SU-DHL-6 (cell line): ENCODE results near the gene DCUN1D2.
A peak's percentile ranks its signal among the peaks of the same experiment; 100 is the strongest.

Source experiments
- H2AFZ ChIP-seq: fragments of 200-600 bp; sonication (generic); 2 replicates; pipeline ENCODE4 v1.6.1; 2014; ENCODE audit warnings: low read depth, mild to moderate bottlenecking, moderate library complexity, mixed read lengths, antibody characterized with exemption, low read length; ENCODE audit not compliant: severe bottlenecking
- H3F3A ChIP-seq: fragments of 200-600 bp; shearing (Covaris generic); 2 replicates; pipeline ENCODE4 v1.6.0; 2016; ENCODE audit warnings: antibody characterized with exemption, mild to moderate bottlenecking; ENCODE audit not compliant: insufficient read depth
- H3K27ac ChIP-seq: fragments of 200-600 bp; sonication (generic); 2 replicates; pipeline ENCODE4 v1.5.1; 2016; ENCODE audit warnings: low read depth, mild to moderate bottlenecking, low read length, moderate library complexity, mixed read lengths
- H3K27me3 ChIP-seq: fragments of 200-600 bp; sonication (generic), shearing (Covaris generic); 2 replicates; pipeline ENCODE4 v1.6.0; 2014; ENCODE audit warnings: mild to moderate bottlenecking, low read length
- H3K36me3 ChIP-seq: fragments of 200-600 bp; sonication (generic); 2 replicates; pipeline ENCODE4 v1.6.1; 2014; ENCODE audit warnings: mild to moderate bottlenecking, low read length, mixed read lengths
- H3K4me2 ChIP-seq: fragments of 300-600, 200-600 bp; shearing (Covaris generic), sonication (generic); 2 replicates; pipeline ENCODE4 v1.6.0; 2014; ENCODE audit warnings: low read length, low read depth, mild to moderate bottlenecking; ENCODE audit not compliant: poor library complexity, severe bottlenecking
- H3K4me3 ChIP-seq: fragments of 200-600 bp; sonication (generic); 2 replicates; pipeline ENCODE4 v1.5.1; 2014; ENCODE audit warnings: antibody characterized with exemption, low read length, mild to moderate bottlenecking, mixed read lengths; ENCODE audit not compliant: insufficient read depth, poor library complexity, severe bottlenecking
- H3K79me2 ChIP-seq: fragments of 200-600 bp; sonication (generic); 2 replicates; pipeline ENCODE4 v1.6.1; 2014; ENCODE audit warnings: mild to moderate bottlenecking, low read length, moderate library complexity; ENCODE audit not compliant: insufficient read depth
- H3K9ac ChIP-seq: fragments of 200-600 bp; sonication (generic); 2 replicates; pipeline ENCODE4 v1.7.0; 2014; ENCODE audit warnings: mild to moderate bottlenecking, low read length
- H3K9me2 ChIP-seq: fragments of 200-600 bp; sonication (generic); replicated peaks from 2 replicates; pipeline ENCODE4 v1.6.1; 2014; ENCODE audit warnings: low read length; ENCODE audit not compliant: insufficient read depth
- H3K9me3 ChIP-seq: fragments of 200-600 bp; sonication (generic); 2 replicates; pipeline ENCODE4 v1.6.1; 2014; ENCODE audit warnings: low read length, mixed read lengths; ENCODE audit not compliant: insufficient read depth
- H4K20me1 ChIP-seq: fragments of 200-600 bp; sonication (generic); 2 replicates; pipeline ENCODE4 v1.6.1; 2014; ENCODE audit warnings: low read depth, mild to moderate bottlenecking, antibody characterized with exemption, low read length, moderate library complexity, mixed read lengths
- EZH2phosphoT487 ChIP-seq: fragments of 200-600 bp; sonication (generic), shearing (Covaris generic); conservative IDR thresholded peaks from 2 replicates; pipeline ENCODE4 v1.6.1; 2018; ENCODE audit warnings: mild to moderate bottlenecking, antibody characterized with exemption, low read length, moderate library complexity, mixed read lengths
- TF ChIP-seq, protein P1 (sequence below): fragments of 200-600 bp; sonication (generic); IDR thresholded peaks from one replicate; pipeline ENCODE4 v1.5.1; 2017; ENCODE audit warnings: antibody characterized with exemption, mild to moderate bottlenecking, low read length, moderate library complexity; ENCODE audit not compliant: insufficient read depth, poor library complexity, severe bottlenecking

DCUN1D2 gene

DNA sequence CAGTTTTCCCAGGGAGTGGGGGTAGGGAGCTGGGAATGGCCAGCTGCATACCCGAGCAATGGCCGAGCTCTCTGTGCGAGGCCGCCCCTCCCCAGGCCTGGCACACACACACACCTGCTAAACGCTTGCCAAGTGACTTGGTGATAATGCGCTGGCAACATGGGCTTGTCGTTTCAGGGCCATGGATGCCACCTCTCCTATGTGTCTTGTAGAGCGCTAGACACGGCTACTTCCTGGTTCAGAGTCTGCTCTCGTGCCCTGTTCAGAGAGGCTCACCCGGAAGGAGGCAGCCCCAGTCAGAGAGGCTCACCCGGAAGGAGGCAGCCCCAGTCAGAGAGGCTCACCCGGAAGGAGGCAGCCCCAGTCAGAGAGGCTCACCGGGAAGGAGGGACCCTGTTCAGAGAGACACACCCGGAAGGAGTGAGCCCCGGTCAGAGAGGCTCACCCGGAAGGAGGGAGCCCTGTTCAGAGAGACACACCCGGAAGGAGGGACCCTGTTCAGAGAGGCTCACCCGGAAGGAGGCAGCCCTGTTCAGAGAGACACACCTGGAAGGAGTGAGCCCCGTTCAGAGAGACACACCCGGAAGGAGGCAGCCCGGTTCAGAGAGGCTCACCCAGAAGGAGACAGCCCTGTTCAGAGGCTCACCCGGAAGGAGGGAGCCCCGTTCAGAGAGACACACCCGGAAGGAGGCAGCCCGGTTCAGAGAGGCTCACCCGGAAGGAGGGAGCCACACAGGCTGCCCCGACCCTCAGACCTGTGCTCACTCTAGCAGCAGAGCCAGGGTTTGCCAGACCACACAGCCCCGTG is 41.4 kb downstream of the DCUN1D2 start:
- Histone ChIP-seq H3K9me3 (no peaks in the 10 kb centered on the region), H3K9ac (peak overlapping the region; percentile 90), H3K4me3 (peak overlapping the region; percentile 79), H3K4me2 (peak overlapping the region; percentile 91), H4K20me1 (no peaks in the 10 kb centered on the region), H3F3A (peaks cover 19% of the 10 kb centered on the region), H3K36me3 (0 out of 2 replicates have a peak, but pooled peaks cover 3% of the 10 kb centered on the region), H2AFZ (no peak overlapping the region), H3K27ac (peak overlapping the region; percentile 93), H3K27me3 (no peaks in the 10 kb centered on the region), H3K79me2 (peaks cover 8% of the 10 kb centered on the region; the same call in 1 of the 2 replicates), H3K9me2 (no peaks in the 10 kb centered on the region)
- no peak for TF ChIP-seq EZH2phosphoT487
- TF ChIP-seq, protein P1, sequence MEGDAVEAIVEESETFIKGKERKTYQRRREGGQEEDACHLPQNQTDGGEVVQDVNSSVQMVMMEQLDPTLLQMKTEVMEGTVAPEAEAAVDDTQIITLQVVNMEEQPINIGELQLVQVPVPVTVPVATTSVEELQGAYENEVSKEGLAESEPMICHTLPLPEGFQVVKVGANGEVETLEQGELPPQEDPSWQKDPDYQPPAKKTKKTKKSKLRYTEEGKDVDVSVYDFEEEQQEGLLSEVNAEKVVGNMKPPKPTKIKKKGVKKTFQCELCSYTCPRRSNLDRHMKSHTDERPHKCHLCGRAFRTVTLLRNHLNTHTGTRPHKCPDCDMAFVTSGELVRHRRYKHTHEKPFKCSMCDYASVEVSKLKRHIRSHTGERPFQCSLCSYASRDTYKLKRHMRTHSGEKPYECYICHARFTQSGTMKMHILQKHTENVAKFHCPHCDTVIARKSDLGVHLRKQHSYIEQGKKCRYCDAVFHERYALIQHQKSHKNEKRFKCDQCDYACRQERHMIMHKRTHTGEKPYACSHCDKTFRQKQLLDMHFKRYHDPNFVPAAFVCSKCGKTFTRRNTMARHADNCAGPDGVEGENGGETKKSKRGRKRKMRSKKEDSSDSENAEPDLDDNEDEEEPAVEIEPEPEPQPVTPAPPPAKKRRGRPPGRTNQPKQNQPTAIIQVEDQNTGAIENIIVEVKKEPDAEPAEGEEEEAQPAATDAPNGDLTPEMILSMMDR: no peak

DNA sequence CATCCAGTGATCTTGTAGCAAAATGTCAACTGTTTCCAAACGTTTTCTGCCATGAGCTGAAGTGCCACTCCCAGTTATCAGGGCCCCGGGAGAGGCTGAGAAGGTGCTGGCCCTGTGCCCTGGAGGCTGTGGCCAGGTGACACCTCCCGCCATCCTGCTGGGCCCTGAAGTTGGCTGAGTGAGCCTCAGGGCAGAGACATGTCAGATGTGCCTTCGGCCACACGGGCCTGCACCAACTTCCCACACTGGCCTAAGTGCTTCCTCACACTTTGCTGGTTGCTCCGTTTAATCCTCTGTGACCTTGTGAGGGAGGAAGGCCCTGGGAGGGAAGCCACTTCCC is 42.0 kb downstream of the DCUN1D2 start:
- H3K4me2 ChIP-seq: peak overlapping the region; percentile 91
- H3K4me3 ChIP-seq: peak overlapping the region; percentile 79
- TF ChIP-seq EZH2phosphoT487: no peak
- TF ChIP-seq, protein P1: no peak
- no peaks in the 10 kb centered on the region for H4K20me1 ChIP-seq
- peaks cover 19% of the 10 kb centered on the region for H3F3A ChIP-seq
- H3K9me2 ChIP-seq: no peaks in the 10 kb centered on the region
- H3K9ac ChIP-seq: peak overlapping the region; percentile 90
- H2AFZ ChIP-seq: no peak overlapping the region
- peaks cover 8% of the 10 kb centered on the region; the same call in 1 of the 2 replicates for H3K79me2 ChIP-seq
- 0 out of 2 replicates have a peak, but pooled peaks cover 3% of the 10 kb centered on the region for H3K36me3 ChIP-seq
- no peaks in the 10 kb centered on the region for H3K27me3 ChIP-seq
- H3K27ac ChIP-seq: peak overlapping the region; percentile 93
- no peaks in the 10 kb centered on the region for H3K9me3 ChIP-seq

DNA sequence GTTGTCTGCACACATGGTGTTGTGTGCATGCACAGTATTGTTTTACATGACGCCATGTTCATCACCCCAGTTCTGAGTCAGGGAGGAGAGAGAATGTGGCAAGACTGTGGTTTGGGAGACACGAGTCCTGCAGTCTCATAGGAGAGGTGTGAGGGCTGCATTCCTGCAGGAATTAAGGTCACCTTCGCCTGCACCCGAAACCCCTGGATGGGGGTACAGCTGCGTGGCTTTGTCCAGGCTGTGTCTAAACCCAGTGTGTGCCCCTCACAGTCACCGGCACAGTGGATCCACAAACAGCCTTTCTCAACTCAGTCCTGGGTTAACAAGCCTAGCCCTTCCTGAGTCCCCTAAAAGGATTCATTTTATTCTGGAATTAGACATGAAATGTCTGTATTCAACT is 42.9 kb downstream of the DCUN1D2 start:
- Histone ChIP-seq H3K27ac (peak overlapping the region; percentile 93), H3K4me3 (peak overlapping the region; percentile 79), H3K9ac (peak overlapping the region; percentile 90)

More for the DNA sequence above, 42.9 kb downstream of the DCUN1D2 start:
- Histone ChIP-seq H3K9me2 (no peaks in the 10 kb centered on the region), H3K4me2 (peak overlapping the region; percentile 91), H3K9me3 (no peaks in the 10 kb centered on the region), H3F3A (peaks cover 24% of the 10 kb centered on the region), H4K20me1 (no peaks in the 10 kb centered on the region), H3K79me2 (peaks cover 8% of the 10 kb centered on the region; the same call in 1 of the 2 replicates), H3K36me3 (0 out of 2 replicates have a peak, but pooled peaks cover 3% of the 10 kb centered on the region), H3K27me3 (no peaks in the 10 kb centered on the region), H2AFZ (no peak overlapping the region)
- no peak for TF ChIP-seq EZH2phosphoT487
- TF ChIP-seq, protein P1: no peak
